Sigmoid colon (tissue), 7 donors: Measurements from ENCODE around the gene MXD4. TPM values are rescaled to one million over a fixed set of nuclear protein-coding genes. Genes with fewer than 3 reads are reported as not detected.

ENCODE experiments used
- DNase-seq: peaks from one replicate; pipeline ENCODE4 v3.0.0-alpha.2; 2019
- H3K27ac ChIP-seq, 4 donors: fragments of 200-600 bp; sonication (generic); one replicate each; pipeline ENCODE4 v1.5.1; 2016 to 2019; ENCODE audit warnings: mild to moderate bottlenecking in 1 of 4
- H3K27me3 ChIP-seq, 3 donors: fragments of 200-600 bp; sonication (generic); one replicate each; pipeline ENCODE4 v1.5.1; 2019; ENCODE audit warnings: mild to moderate bottlenecking in 1 of 3
- H3K36me3 ChIP-seq, 4 donors: fragments of 200-600 bp; sonication (generic); one replicate each; pipeline ENCODE4 v1.5.1; 2016 to 2019
- H3K4me1 ChIP-seq, 4 donors: fragments of 200-600 bp; sonication (generic); one replicate each; pipeline ENCODE4 v1.5.1; 2017 to 2019
- H3K4me3 ChIP-seq, 4 donors: fragments of 200-600 bp; sonication (generic); one replicate each; pipeline ENCODE4 v1.5.1; 2017 to 2019; ENCODE audit warnings: mild to moderate bottlenecking in 2 of 4, moderate library complexity in 1 of 4
- H3K9me3 ChIP-seq, 4 donors: fragments of 200-600 bp in 3 of 4; sonication (generic) in 3 of 4; one replicate each; pipeline versions ENCODE4 v1.5.1 to v1.6.1; 2013 to 2019
- EP300 ChIP-seq, 4 donors: sonication (generic); formaldehyde crosslinking; IDR thresholded peaks; one replicate each; pipeline ENCODE4 v1.6.1; 2017; ENCODE audit warnings: antibody characterized with exemption in 4 of 4
- POLR2A ChIP-seq, 2 donors: fragments of 450-650 bp; IDR thresholded peaks; one replicate each; pipeline ENCODE4 v1.6.1; 2016; ENCODE audit warnings: antibody characterized with exemption in 2 of 2, mild to moderate bottlenecking in 2 of 2, moderate library complexity in 2 of 2
- POLR2AphosphoS5 ChIP-seq, 4 donors: sonication (generic); formaldehyde crosslinking; IDR thresholded peaks; one replicate each; pipeline ENCODE4 v1.6.1; 2017; ENCODE audit warnings: antibody characterized with exemption in 4 of 4
- WGBS, 2 donors: extraction: QIAGEN DNeasy Blood & Tissue Kit; methylation state at CpG; one replicate each; pipeline ENCODE4 v1.1.7; 2013; 5-methylcytosine and 5-hydroxymethylcytosine counted together
- intact Hi-C: fragments of 100-400 bp; cut with DNase I; formaldehyde crosslinking; loops from one replicate; pipeline ENCODE4 v1.15.1; 2023
- polyA plus RNA-seq, 3 donors: library from polyadenylated mRNA; stranded (reverse); fragments of 200-250 nt; gene quantifications; one replicate each; pipeline ENCODE4 v1.2.3, GENCODE V29; 2013
- total RNA-seq, 4 donors: library from RNA; depleted of rRNA; stranded (reverse); fragments of >200 nt; gene quantifications; one replicate each; pipeline ENCODE4 v1.1.0, GENCODE V29; 2016
- TF ChIP-seq, protein P1 (sequence below), 4 experiments: fragments of 450-650 bp in 3 of 4; fragments of 200-600 bp in 1 of 4; IDR thresholded peaks; one replicate each; pipeline ENCODE4 v1.5.1; 2016 to 2019; ENCODE audit warnings: antibody characterized with exemption in 4 of 4, mild to moderate bottlenecking in 3 of 4, moderate library complexity in 2 of 4
- donor health status: healthy with polysubstance abuse.
- donor health status: Bipolar disorder and iron deficiency.
- donor health status: healthy.

The MXD4 gene
- total and polyA plus RNA-seq, 7 donors: 25.0 to 62.0 (median 36.4) TPM

DNA sequence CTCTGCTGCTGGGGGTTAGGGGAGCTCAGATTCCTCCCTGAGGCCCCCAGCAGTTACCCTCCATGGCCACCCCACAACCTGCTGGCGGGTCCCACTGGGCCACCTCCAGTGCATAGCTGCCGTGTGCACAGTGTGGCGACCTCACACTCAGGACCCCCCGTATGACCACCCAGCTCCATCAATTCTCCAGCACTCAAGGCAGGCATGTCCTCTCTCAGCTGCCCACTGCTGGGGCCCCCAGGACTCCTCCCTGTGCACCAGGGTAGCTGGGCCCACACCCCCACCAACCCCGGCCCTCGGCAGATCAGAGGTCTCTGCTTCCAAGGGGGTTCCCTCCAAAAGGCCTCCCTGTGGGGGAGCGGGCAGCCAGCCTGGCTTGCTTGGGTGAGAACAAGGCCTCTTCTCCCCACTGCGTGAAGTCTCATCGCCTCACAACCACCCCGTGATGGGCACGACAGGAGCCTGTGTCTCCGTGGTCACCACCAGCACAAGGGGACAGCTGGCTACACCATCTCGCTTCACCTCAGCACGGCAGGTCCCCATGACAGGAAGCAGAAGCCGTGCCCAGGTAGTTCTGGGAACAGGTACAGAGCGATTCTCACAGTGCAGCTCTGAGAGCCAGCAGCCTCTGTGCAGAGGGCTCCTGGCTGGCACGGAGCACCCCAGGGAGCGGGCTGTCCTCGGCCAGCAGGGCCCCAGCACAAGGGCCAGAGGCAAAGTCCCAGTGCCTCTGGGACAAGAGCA, 15.4 kb downstream of the MXD4 start:
- WGBS, 2 donors: 93 to 94% methylated on average over 19 of the region's 19 CpGs
- Histone ChIP-seq H3K27ac (no peak overlapping the region), H3K27me3 (no peaks in the 10 kb centered on the region), H3K9me3 (no peaks in the 10 kb centered on the region), H3K4me1 (peaks cover 0 to 16% (median 9%) of the 10 kb centered on the region in 4 donors), H3K4me3 (no peak overlapping the region), H3K36me3 (peaks cover 17 to 48% (median 29%) of the 10 kb centered on the region in 4 donors)
- TF ChIP-seq EP300 (IDR thresholded peaks at IDR 0.05) (no peak), POLR2AphosphoS5 (IDR thresholded peaks at IDR 0.05) (no peak), POLR2A (IDR thresholded peaks at IDR 0.05) (no peak)
- TF ChIP-seq, protein P1, sequence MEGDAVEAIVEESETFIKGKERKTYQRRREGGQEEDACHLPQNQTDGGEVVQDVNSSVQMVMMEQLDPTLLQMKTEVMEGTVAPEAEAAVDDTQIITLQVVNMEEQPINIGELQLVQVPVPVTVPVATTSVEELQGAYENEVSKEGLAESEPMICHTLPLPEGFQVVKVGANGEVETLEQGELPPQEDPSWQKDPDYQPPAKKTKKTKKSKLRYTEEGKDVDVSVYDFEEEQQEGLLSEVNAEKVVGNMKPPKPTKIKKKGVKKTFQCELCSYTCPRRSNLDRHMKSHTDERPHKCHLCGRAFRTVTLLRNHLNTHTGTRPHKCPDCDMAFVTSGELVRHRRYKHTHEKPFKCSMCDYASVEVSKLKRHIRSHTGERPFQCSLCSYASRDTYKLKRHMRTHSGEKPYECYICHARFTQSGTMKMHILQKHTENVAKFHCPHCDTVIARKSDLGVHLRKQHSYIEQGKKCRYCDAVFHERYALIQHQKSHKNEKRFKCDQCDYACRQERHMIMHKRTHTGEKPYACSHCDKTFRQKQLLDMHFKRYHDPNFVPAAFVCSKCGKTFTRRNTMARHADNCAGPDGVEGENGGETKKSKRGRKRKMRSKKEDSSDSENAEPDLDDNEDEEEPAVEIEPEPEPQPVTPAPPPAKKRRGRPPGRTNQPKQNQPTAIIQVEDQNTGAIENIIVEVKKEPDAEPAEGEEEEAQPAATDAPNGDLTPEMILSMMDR (IDR thresholded peaks at IDR 0.05): no peak
- intact Hi-C loops: no loop called here
- no peak for DNase-seq

GRCh38 chr4:2245787-2246275, 16.1 kb downstream of the MXD4 start:
- Histone ChIP-seq H3K27me3 (no peaks in the 10 kb centered on the region), H3K4me3 (no peak overlapping the region), H3K9me3 (no peaks in the 10 kb centered on the region), H3K4me1 (peaks cover 0 to 22% (median 14%) of the 10 kb centered on the region in 4 donors), H3K27ac (peak overlapping the region in 2 of 4 donors; percentile 53 to 55), H3K36me3 (peaks cover 12 to 41% (median 24%) of the 10 kb centered on the region in 4 donors)
- no peak for TF ChIP-seq POLR2A (IDR thresholded peaks at IDR 0.05)
- TF ChIP-seq EP300 (IDR thresholded peaks at IDR 0.05): no peak
- TF ChIP-seq POLR2AphosphoS5 (IDR thresholded peaks at IDR 0.05): no peak
- TF ChIP-seq, protein P1 (IDR thresholded peaks at IDR 0.05): no peak
- no peak for DNase-seq
- intact Hi-C loops: no loop called here
- 88 to 89% methylated on average over 7 of the region's 7 CpGs for WGBS, 2 donors

GRCh38 chr4:2245057-2245786, 16.7 kb downstream of the MXD4 start:
- Histone ChIP-seq H3K9me3 (no peaks in the 10 kb centered on the region), H3K4me3 (no peak overlapping the region), H3K36me3 (peaks cover 8 to 35% (median 18%) of the 10 kb centered on the region in 4 donors), H3K27ac (peak overlapping the region in 2 of 4 donors; percentile 53 to 55), H3K27me3 (no peaks in the 10 kb centered on the region), H3K4me1 (peaks cover 0 to 28% (median 20%) of the 10 kb centered on the region in 4 donors)
- TF ChIP-seq POLR2AphosphoS5 (IDR thresholded peaks at IDR 0.05) (no peak), POLR2A (IDR thresholded peaks at IDR 0.05) (no peak), EP300 (IDR thresholded peaks at IDR 0.05) (no peak)
- TF ChIP-seq, protein P1 (IDR thresholded peaks at IDR 0.05): no peak
- intact Hi-C loops: no loop called here
- no peak for DNase-seq
- WGBS, 2 donors: 68 to 72% methylated on average over 7 of the region's 7 CpGs

DNA sequence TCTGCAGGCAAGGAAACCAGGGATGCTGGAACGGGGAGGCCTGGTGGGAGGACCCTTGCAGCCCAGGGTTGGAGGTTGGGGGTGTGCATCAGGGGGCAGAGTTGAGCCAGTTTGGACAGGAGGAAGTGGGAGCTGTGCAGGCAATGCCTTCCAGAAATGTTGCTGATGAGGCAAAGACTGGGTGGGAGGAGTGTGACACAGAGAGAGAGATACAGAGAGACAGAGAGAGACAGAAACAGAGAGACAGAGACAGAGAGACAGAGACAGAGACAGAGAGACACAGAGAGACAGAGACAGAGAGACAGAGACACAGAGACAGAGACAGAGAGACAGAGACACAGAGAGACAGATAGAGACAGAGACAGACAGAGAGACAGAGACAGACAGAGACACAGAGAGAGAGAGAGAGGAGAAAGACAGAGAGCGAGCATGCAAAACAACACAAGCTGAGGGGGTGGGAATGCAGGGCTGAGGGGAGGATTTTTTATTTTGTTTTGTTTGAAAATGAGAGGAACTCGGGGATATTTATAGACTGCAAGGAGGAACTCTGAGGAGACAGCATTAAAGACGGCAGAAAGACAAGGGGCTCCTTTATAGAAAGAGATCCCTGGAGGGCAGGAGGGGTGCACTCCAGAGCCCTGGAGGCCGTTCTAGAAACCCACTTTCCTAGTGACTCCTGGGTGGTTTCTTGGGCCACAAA, 18.1 kb downstream of the MXD4 start:
- intact Hi-C loops: loop anchor here (5.0 kb wide), 2 partner anchors 173 to 218 kb away; partner anchors contain the start of genes CFAP99 and ZFYVE28
- Histone ChIP-seq H3K4me1 (peaks cover 0 to 40% (median 34%) of the 10 kb centered on the region in 4 donors), H3K27ac (peak overlapping the region; percentile 10 to 55 (median 48)), H3K36me3 (peaks cover 0 to 21% (median 7%) of the 10 kb centered on the region in 4 donors), H3K4me3 (no peak overlapping the region), H3K9me3 (no peaks in the 10 kb centered on the region), H3K27me3 (no peaks in the 10 kb centered on the region)
- DNase-seq: peak; percentile 78
- WGBS, 2 donors: 25 to 33% methylated on average over 5 of the region's 5 CpGs
- TF ChIP-seq EP300 (IDR thresholded peaks at IDR 0.05) (no peak), POLR2A (IDR thresholded peaks at IDR 0.05) (no peak)
- TF ChIP-seq, protein P1 (IDR thresholded peaks at IDR 0.05): no peak
